HTR-8/SVneo (cell line): ENCODE measurements around the gene ESRRG.
A peak's percentile ranks its signal among the peaks of the same experiment; 100 is the strongest.
"Not testable (repeated sequence)": the region's sequence is repeated elsewhere in the genome, so short reads cannot be mapped to it uniquely, and the experiment has no call there.

Experiments used
- DNase-seq: peaks from one replicate; pipeline ENCODE4 v3.0.0; 2011; ENCODE audit warnings: low spot score, mixed read lengths; ENCODE audit not compliant: insufficient read length
- FAIRE-seq: peaks from 2 replicates; lab custom pipeline; 2011; peaks lifted over from hg19 to GRCh38; lab: Jason Lieb, UNC

Gene ESRRG

GRCh38 chr1:216531263-216532239, 191.7 kb downstream of the ESRRG start:
- FAIRE-seq = no peak
- DNase-seq = peak; percentile 7

DNA sequence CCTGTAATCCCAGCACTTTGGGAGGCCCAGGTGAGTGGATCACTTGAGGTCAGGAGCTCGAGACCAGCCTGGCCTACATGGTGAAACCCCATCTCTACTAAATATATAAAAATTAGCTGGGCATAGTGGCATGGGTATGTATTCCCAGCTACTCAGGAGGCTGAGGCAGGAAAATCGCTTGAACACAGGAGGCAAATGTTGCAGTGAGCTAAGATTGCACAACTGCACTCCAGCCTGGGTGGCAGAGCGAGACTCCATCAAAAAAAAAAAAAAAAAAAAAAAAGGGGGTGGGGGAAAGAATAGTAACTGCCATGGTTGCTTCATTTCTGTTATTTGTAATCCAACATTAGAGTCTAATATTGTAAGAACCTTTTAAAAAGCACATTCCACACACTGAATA, 193.4 kb downstream of the ESRRG start:
- FAIRE-seq, DNase-seq: not testable (repeated sequence)

- FAIRE-seq (no peak), DNase-seq (no peak)
These were observed 194.4 kb downstream of the ESRRG start for GRCh38 chr1:216528816-216529215.

- DNase-seq = no peak
- FAIRE-seq = no peak
These were observed 199.6 kb downstream of the ESRRG start for GRCh38 chr1:216523449-216524190.

- DNase-seq = no peak
- FAIRE-seq = no peak
These were observed 200.2 kb downstream of the ESRRG start for GRCh38 chr1:216523043-216523442.

DNA sequence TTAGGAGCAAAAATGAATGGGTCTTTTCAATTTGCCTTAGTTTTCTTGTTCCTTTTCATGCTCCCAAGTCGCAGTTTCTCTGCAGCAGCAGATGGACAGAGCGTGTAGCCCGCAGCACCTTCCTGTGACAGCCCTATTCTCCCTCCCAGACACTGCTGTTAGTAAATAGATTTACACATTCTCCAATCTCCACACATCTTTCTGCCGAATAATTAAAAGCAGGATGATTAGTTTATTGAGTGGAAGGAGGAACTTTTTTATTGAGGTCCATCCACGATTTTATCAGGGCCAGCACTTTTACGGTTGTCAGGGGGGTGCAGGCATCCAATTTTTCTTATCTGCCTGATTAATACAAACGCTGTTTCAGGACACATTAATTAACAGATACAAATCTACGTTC, 201.8 kb downstream of the ESRRG start:
- DNase-seq (no peak), FAIRE-seq (no peak)

DNA sequence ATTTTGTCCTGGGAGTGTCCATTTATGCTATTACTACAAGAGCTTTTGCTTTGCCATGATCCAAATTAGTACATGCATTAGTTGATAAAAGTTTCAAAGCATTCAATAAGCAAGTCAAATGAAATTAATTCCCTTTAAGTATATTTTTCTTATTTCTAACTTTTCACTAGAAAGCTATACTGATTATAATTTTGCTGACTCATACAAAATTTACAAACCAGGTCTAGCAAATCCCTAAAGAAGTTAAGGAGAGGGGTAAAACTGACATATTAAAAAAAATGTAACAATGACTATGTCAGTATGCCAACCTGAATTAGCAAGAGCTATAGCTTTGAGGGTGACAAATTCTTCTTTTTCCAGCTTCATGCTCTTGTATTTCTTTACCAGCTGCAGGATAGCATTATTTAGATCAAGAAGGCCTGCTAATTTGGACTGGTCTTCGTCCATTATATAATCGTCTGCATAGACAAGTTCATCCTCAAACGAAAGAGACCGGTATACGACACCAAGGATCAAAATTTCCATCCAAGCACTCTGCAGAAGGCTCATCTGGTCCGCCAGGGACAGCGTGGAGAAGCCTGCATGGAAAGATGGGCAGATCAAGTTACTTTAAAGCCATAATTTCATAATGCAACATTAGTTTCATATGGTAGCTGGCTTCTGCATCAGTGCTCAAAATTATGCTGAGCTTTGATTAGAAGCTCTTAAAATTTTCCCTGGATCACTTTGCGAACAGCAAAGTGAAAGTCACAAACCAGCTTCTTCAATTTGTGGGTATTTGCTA, 204.2 kb downstream of the ESRRG start:
- no peak for FAIRE-seq
- DNase-seq = no peak

- FAIRE-seq (no peak), DNase-seq (no peak)
These were observed 220.6 kb downstream of the ESRRG start for GRCh38 chr1:216502528-216503162.

DNA sequence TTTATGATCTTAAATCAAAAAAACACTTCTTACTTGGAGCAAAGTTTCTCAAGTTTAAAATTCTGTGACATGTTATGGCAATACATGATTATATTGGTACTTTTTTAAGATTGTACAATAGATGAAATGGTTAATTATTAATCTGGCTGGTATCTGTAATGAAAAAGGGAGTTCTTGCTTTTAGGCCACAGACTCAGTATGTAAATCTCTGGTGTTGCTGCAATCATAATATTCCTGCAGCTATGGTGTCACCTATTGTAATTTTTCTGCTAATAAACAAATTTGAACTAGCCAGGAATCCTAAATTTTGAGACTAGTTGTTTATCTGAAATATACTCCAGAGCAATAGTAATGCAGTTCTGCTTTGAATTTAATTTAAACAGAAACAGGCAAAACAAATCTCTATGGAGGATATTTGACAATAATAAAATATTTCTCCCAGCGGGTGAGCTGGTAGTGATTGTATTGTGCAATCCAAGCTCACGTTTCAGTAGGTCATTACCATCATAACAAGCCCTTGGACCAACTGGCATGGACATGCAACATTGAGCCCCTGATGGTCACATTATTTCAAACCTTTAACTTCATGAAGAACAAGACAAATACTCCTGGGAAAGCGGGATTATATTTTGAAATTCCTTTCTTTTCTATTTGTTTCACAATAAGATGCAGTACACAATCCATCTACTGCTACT, 222.8 kb downstream of the ESRRG start:
- no peak for DNase-seq
- no peak for FAIRE-seq

- no peak for FAIRE-seq
- DNase-seq = no peak
These were observed 223.5 kb downstream of the ESRRG start for GRCh38 chr1:216499581-216500272.

DNA sequence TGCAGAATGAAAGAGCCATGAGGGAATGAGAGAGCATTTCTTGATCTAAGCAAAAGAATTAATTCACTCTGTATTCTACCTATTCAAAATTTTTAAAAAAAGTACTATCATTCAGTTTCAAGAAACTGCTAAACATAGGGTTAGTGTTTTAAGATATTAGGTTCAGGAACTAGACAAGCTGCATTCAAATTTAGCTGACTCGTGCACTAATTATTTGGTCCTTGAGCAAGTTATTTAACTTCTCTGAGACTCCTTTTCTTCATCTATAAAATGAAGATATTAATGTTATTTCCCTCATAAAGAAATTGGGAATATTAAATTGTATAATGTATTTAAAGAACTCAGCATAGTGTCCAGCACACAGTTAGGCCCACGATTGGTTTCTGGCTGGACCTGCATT, 225.0 kb downstream of the ESRRG start:
- FAIRE-seq = no peak
- no peak for DNase-seq

DNA sequence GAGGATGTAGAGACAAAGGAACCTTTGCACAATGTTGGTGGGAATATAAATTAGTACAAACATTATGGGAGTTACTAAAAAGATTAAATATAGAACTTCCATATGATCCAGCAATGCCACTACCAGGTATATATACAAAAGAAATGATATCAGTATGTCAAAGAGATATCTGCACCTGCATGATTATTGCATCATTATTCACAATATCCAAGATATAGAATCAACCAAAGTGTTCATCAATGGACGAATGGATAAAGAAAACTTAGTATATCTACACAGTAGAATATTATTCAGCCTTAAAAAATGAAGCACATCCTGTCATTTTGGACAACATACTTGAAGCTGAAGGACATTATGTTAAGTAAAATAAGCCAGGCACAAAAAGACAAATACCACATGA, 238.2 kb downstream of the ESRRG start:
- DNase-seq (no peak), FAIRE-seq (no peak)

GRCh38 chr1:216483672-216484401, 239.4 kb downstream of the ESRRG start:
- DNase-seq (no peak), FAIRE-seq (no peak)

- FAIRE-seq (no peak), DNase-seq (no peak)
These were observed 240.6 kb downstream of the ESRRG start for GRCh38 chr1:216482620-216483019.

DNA sequence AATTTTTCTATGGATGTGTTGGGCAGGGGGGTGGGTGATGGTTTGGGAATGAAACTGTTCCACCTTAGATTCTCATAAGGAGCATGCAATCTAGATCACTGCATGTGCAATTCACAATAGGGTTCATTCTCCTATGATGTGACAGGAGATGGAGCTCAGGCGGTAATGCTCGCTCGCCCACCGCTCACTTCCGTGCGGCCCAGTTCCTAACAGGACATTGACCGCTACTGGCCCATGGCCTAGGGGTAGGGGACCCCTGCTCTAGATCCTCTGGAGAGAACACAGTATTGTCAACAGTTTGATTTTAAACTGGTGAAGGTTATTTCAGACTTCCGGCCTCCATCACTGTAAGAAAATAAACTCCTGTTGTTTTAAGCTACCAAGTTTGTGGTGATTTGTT, 245.0 kb downstream of the ESRRG start:
- no peak for FAIRE-seq
- DNase-seq = no peak

DNA sequence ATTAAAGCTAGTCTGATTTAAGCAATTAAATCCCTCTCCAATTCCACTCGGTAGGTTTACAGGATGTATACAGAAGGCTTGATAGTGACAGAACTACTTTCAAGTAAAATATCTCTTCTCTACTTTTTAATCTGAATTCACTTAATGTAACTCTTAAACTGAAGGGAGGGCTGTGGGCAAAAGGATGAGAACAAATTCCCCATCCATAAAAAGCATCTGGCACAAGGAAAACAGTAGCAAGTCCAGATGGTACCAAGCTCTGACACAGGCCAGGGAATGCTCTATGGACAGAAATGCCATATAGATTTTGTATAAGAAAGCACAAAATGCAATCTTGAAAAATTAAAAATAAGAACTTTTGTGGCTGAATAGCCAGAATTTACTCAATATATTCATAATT, 246.9 kb downstream of the ESRRG start:
- DNase-seq (no peak), FAIRE-seq (no peak)

GRCh38 chr1:216475659-216476276, 247.5 kb downstream of the ESRRG start:
- no peak for FAIRE-seq
- DNase-seq = no peak
